KMS-11 (cell line): ENCODE data around the gene MPRIP.

Experiments
- H2AFZ ChIP-seq: fragments of 200-600 bp; sonication (generic); 2 replicates; pipeline ENCODE4 v1.6.1; 2016; ENCODE audit warnings: antibody characterized with exemption, mixed run types, low read depth
- H3K27ac ChIP-seq: fragments of 200-600 bp; sonication (generic); 2 replicates; pipeline ENCODE4 v1.6.1; 2016; ENCODE audit warnings: mild to moderate bottlenecking, mixed run types
- H3K27me3 ChIP-seq: fragments of 200-600 bp; sonication (generic); 2 replicates; pipeline ENCODE4 v1.6.1; 2017; ENCODE audit warnings: mild to moderate bottlenecking, low read depth, mixed run types, moderate library complexity; ENCODE audit not compliant: insufficient read depth
- H3K36me3 ChIP-seq: fragments of 200-600 bp; sonication (generic); 2 replicates; pipeline ENCODE4 v1.6.1; 2017; ENCODE audit warnings: mild to moderate bottlenecking, mixed run types; ENCODE audit not compliant: insufficient read depth
- H3K4me1 ChIP-seq: fragments of 200-600 bp; sonication (generic); 2 replicates; pipeline ENCODE4 v1.6.1; 2016; ENCODE audit warnings: mild to moderate bottlenecking, low read depth, mixed run types; ENCODE audit not compliant: poor library complexity, severe bottlenecking
- H3K4me2 ChIP-seq: fragments of 200-600 bp; sonication (generic); 2 replicates; pipeline ENCODE4 v1.7.0; 2016; ENCODE audit warnings: mild to moderate bottlenecking, mixed run types
- H3K4me3 ChIP-seq: fragments of 200-600 bp; sonication (generic); IDR thresholded peaks from 2 replicates; pipeline ENCODE4 v1.6.1; 2017; ENCODE audit warnings: low read depth, low read length, mixed read lengths; ENCODE audit not compliant: insufficient read depth
- H3K79me2 ChIP-seq: fragments of 200-600 bp; sonication (generic); 2 replicates; pipeline ENCODE4 v1.6.1; 2016; ENCODE audit warnings: low read depth, mixed run types; ENCODE audit not compliant: insufficient read depth
- H3K9ac ChIP-seq: fragments of 200-600 bp; sonication (generic); 2 replicates; pipeline ENCODE4 v1.6.1; 2016; ENCODE audit warnings: mild to moderate bottlenecking, mixed run types
- H4K20me1 ChIP-seq: fragments of 200-600 bp; sonication (generic); 2 replicates; pipeline ENCODE4 v1.6.1; 2016; ENCODE audit warnings: mild to moderate bottlenecking, mixed run types; ENCODE audit not compliant: insufficient read depth
- CTCF ChIP-seq: fragments of 200-600 bp; sonication (generic); conservative IDR thresholded peaks from 2 replicates; pipeline ENCODE4 v1.6.1; 2017; ENCODE audit warnings: low read depth, mild to moderate bottlenecking, antibody characterized with exemption, low read length, moderate library complexity, mixed read lengths

Gene MPRIP

GRCh38 chr17:17018612-17019429 lies 23.4 kb upstream of the MPRIP start:
- no peak for TF ChIP-seq CTCF
- Histone ChIP-seq H3K27ac (no peak overlapping the region), H3K4me1 (no peaks in the 10 kb centered on the region), H3K36me3 (no peaks in the 10 kb centered on the region), H3K4me3 (no peak overlapping the region), H4K20me1 (no peaks in the 10 kb centered on the region), H3K4me2 (no peak overlapping the region), H2AFZ (no peak overlapping the region), H3K9ac (no peak overlapping the region), H3K79me2 (no peaks in the 10 kb centered on the region), H3K27me3 (no peaks in the 10 kb centered on the region)

- Histone ChIP-seq H3K9ac (no peak overlapping the region), H3K36me3 (no peaks in the 10 kb centered on the region), H3K4me3 (no peak overlapping the region), H3K4me2 (no peak overlapping the region), H3K27me3 (no peaks in the 10 kb centered on the region), H3K4me1 (no peaks in the 10 kb centered on the region), H4K20me1 (no peaks in the 10 kb centered on the region), H3K27ac (no peak overlapping the region), H2AFZ (no peak overlapping the region), H3K79me2 (no peaks in the 10 kb centered on the region)
- no peak for TF ChIP-seq CTCF
Observed at GRCh38 chr17:17019430-17019762, 22.9 kb upstream of the MPRIP start.

- no peaks in the 10 kb centered on the region for H4K20me1 ChIP-seq
- no peaks in the 10 kb centered on the region for H3K36me3 ChIP-seq
- H2AFZ ChIP-seq, result no peak overlapping the region
- H3K79me2 ChIP-seq, result no peaks in the 10 kb centered on the region
- no peak overlapping the region for H3K27ac ChIP-seq
- TF ChIP-seq CTCF, result no peak
- H3K4me3 ChIP-seq, result no peak overlapping the region
- no peaks in the 10 kb centered on the region for H3K27me3 ChIP-seq
- no peaks in the 10 kb centered on the region for H3K4me1 ChIP-seq
- no peak overlapping the region for H3K4me2 ChIP-seq
- H3K9ac ChIP-seq, result no peak overlapping the region
Observed at GRCh38 chr17:17019891-17020456, 22.3 kb upstream of the MPRIP start.

- Histone ChIP-seq H3K79me2 (no peaks in the 10 kb centered on the region), H3K4me2 (no peak overlapping the region), H4K20me1 (no peaks in the 10 kb centered on the region), H3K36me3 (no peaks in the 10 kb centered on the region), H3K4me3 (no peak overlapping the region), H2AFZ (no peak overlapping the region), H3K27ac (no peak overlapping the region), H3K4me1 (no peaks in the 10 kb centered on the region), H3K27me3 (no peaks in the 10 kb centered on the region), H3K9ac (no peak overlapping the region)
- TF ChIP-seq CTCF, result no peak
Observed at GRCh38 chr17:17020821-17021193, 21.4 kb upstream of the MPRIP start.
